ENCODE data around the gene SCAP.

SCAP gene

DNA sequence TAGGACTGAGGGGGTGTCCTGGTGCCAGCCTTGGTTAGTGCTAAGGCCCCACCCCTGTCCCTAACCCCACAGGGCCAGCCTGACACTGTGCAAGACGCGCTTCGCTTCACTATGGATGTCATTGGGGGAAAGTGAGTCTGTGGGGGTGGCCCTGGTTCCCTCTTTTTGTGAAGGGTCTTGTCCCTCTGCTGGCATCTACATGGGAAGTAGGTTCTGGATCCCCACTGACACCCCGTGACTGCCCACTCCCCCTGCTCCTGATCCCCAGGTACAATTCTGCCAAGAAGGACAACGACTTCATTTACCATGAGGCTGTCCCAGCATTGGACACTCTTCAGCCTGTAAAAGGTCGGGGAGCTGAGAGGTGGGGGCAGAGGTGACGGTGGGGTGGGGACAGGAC is 68.5 kb downstream of the SCAP start:
- H3K4me3 ChIP-seq (ENCODE audit: control insufficient read depth, low read depth, low read length) = no peak overlapping the region
- TF ChIP-seq, protein P1, sequence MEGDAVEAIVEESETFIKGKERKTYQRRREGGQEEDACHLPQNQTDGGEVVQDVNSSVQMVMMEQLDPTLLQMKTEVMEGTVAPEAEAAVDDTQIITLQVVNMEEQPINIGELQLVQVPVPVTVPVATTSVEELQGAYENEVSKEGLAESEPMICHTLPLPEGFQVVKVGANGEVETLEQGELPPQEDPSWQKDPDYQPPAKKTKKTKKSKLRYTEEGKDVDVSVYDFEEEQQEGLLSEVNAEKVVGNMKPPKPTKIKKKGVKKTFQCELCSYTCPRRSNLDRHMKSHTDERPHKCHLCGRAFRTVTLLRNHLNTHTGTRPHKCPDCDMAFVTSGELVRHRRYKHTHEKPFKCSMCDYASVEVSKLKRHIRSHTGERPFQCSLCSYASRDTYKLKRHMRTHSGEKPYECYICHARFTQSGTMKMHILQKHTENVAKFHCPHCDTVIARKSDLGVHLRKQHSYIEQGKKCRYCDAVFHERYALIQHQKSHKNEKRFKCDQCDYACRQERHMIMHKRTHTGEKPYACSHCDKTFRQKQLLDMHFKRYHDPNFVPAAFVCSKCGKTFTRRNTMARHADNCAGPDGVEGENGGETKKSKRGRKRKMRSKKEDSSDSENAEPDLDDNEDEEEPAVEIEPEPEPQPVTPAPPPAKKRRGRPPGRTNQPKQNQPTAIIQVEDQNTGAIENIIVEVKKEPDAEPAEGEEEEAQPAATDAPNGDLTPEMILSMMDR (IDR thresholded peaks at IDR 0.05; ENCODE audit: control insufficient read depth, insufficient read depth, low read depth, low read length, missing control alignments) = no peak
- DNase-seq (ENCODE audit: low read depth) = no peak

DNA sequence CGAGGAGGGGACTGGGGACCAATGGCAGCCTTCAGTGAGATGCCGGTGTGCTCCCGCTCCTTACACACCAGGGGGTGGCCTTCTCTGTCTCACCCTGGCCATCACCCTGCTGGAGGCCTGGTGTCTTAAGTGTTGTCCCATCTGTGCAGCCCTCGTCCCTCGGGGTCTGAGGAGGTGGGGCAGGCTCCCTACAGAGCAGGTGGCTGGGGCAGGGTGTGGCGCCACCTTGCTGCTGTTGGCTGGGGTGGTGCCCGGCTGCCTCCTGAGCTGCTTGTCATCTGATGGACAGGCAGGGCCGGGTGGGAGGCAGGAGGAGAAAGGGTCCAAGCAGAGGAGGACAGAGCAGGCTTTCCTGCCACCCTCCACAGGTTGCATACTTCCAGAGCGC is 69.0 kb downstream of the SCAP start:
- no peak for DNase-seq (ENCODE audit: low read depth)
- TF ChIP-seq, protein P1 (IDR thresholded peaks at IDR 0.05; ENCODE audit: control insufficient read depth, insufficient read depth, low read depth, low read length, missing control alignments) = no peak
- no peak overlapping the region for H3K4me3 ChIP-seq (ENCODE audit: control insufficient read depth, low read depth, low read length)

DNA sequence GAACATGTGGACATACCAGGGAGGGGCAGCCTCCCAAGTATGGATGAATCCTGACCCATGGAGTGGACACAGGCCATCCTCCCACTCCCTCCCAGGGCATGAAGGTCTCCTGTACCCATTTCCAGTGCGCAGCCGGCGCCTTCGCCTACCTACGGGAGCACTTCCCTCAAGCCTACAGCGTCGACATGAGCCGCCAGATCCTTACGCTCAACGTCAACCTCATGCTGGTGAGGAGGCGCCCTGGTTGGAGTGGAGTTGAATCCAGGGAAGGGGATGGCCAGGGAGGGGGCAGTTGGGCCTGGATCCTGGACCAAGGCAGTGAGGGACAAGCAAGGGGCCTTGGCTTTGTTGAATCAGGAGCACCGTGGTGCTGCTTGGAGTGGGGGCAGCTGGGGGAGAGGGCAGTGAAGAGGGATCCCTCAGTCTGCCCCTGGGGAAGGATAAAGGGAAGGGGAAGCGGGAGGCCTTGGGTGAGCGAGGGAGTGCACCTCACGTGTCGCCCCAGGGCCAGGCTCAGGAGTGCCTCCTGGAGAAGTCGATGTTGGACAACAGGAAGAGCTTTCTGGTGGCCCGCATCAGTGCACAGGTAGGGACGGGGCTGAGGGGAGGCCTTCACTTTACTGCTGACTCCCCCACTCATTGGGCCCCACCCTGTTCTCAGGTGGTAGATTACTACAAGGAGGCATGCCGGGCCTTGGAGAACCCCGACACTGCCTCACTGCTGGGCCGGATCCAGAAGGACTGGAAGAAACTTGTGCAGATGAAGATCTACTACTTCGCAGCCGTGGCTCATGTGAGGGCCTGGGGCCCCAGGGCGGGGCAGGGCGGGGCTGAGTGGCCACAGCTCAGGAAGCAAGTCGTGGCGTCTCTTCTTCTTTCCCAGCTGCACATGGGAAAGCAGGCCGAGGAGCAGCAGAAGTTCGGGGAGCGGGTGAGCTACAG is 69.7 kb downstream of the SCAP start:
- H3K4me3 ChIP-seq (ENCODE audit: control insufficient read depth, low read depth, low read length) = no peak overlapping the region
- no peak for DNase-seq (ENCODE audit: low read depth)
- TF ChIP-seq, protein P1 (IDR thresholded peaks at IDR 0.05; ENCODE audit: control insufficient read depth, insufficient read depth, low read depth, low read length, missing control alignments) = no peak

DNA sequence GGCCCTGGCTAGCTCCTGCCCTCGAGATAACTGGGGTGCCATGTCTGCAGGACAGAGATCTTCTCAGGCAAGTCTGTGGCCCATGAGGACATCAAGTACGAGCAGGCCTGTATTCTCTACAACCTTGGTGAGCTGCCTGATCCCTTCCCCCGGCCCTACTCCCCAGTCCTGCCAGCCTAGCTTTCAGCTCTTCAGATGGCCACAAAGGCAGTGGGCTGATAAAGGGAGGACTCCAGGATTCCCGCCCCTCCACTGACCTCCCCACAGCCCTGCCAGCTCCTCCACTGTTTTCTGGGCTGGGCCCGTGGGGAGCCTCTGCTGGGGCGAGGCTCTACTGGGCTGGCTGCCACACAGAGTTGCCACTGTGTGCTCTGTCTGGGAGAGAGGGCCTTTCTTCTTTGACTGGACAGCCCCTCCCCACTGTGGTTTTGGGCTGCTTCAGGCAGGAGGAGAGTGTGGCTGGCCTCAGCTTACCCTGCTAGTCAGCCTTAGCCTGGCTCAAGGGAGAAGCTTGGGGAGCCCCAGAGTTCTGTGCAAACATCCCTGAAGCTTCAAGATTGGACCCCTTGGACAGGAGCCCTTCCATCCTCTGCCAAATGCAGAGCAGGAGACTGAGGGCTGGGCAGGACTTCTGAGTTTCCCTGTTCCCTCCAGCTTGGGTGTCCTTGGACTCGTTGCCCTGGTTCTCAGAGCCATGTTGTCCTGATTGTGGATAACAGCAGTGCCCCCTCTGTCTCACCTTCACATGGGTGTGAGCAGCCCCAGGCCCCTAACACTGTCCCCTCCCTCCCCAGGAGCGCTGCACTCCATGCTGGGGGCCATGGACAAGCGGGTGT is 70.6 kb downstream of the SCAP start:
- TF ChIP-seq, protein P1 (IDR thresholded peaks at IDR 0.05; ENCODE audit: control insufficient read depth, insufficient read depth, low read depth, low read length, missing control alignments) = no peak
- H3K4me3 ChIP-seq (ENCODE audit: control insufficient read depth, low read depth, low read length) = no peak overlapping the region
- peak; percentile 16 for DNase-seq (ENCODE audit: low read depth)

DNA sequence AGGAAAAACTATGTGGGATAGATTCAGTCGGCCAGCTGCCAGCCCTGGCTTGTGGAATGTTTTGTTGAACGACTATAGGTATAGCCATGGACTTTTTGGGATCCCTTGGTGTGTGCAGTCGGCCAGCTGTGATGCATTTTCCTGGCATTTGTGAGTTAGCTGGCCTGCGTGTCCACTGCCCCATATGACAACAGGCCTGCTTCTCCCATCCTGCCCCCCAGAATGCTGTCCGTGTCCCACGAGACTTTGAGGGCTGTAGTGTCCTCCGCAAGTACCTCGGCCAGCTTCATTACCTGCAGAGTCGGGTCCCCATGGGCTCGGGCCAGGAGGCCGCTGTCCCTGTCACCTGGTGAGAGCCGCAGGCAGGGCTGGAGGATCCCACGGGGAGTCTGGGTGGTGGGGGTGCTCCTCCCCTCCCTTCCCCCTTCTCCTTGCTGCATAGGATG is 71.3 kb downstream of the SCAP start:
- TF ChIP-seq, protein P1 (IDR thresholded peaks at IDR 0.05; ENCODE audit: control insufficient read depth, insufficient read depth, low read depth, low read length, missing control alignments) = no peak
- DNase-seq (ENCODE audit: low read depth) = no peak
- no peak overlapping the region for H3K4me3 ChIP-seq (ENCODE audit: control insufficient read depth, low read depth, low read length)

DNA sequence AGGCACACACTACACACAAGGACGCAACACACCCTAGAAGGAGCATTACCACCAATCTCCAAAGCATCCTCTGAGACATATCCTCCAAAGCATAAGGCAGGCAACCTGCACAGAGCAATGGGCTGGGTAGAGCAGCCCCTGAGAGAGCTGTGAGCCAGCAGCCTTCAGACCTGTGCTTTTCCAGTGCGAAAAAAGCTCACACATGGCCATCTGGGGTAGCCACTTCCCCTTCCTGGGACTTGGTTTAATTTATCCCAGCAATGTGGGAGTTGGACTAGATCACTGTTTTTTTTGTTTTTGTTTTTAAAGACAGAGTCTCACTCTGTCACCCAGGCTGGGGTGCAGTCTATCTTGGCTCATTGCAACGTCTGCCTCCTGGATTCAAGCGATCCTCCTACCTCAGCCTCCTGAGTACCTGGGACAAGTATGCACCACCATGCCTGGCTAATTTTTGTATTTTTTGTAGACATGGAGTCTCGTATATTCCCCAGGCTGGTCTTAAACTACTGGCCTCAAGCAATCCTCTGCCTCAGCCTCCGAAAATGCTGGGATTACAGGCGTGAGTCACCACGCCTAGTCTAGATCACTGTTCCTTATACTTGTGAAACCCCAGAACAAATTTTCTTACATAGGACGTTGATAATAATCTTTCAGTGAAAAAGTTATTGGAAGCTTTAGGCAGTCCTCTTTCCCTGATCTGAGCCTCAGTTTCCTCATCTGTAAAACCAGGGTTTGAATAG is 76.0 kb downstream of the SCAP start:
- TF ChIP-seq, protein P1 (IDR thresholded peaks at IDR 0.05; ENCODE audit: control insufficient read depth, insufficient read depth, low read depth, low read length, missing control alignments) = no peak

More for the DNA sequence above, 76.0 kb downstream of the SCAP start:
- no peak overlapping the region for H3K4me3 ChIP-seq (ENCODE audit: control insufficient read depth, low read depth, low read length)
- no peak for DNase-seq (ENCODE audit: low read depth)
